Measurements from ENCODE around the gene GULP1.
"Not testable (repeated sequence)": the region's sequence is repeated elsewhere in the genome, so short reads cannot be mapped to it uniquely, and the experiment has no call there.

The GULP1 gene

GRCh38 chr2:188278388-188279092 lies 13.1 kb upstream of the GULP1 start:
- H3K4me3 ChIP-seq (ENCODE audit: low read length): no peak overlapping the region
- no peak for TF ChIP-seq CTCF (conservative IDR thresholded peaks at IDR 0.05; ENCODE audit: low read depth, low read length)
- no peak for DNase-seq (ENCODE audit: low read depth)

DNA sequence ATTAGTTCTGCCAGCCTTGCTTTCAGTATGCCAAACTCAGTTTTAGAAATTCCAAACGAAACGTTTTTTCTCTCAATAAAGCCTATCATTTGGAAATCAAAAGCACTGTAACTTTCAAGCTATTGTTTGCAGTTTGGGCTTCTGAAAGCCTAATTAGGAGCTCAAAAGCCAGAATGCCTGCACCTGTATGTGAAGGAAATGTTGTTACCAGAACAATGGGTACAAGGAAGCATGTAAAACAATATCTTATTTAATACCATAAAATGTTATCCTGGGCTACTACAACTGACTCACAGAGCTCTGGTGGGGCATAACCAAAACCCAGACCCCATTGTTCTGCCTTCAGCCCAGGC lies 12.6 kb upstream of the GULP1 start:
- no peak for TF ChIP-seq CTCF (conservative IDR thresholded peaks at IDR 0.05; ENCODE audit: low read depth, low read length)
- no peak for DNase-seq (ENCODE audit: low read depth)
- H3K4me3 ChIP-seq (ENCODE audit: low read length): no peak overlapping the region

DNA sequence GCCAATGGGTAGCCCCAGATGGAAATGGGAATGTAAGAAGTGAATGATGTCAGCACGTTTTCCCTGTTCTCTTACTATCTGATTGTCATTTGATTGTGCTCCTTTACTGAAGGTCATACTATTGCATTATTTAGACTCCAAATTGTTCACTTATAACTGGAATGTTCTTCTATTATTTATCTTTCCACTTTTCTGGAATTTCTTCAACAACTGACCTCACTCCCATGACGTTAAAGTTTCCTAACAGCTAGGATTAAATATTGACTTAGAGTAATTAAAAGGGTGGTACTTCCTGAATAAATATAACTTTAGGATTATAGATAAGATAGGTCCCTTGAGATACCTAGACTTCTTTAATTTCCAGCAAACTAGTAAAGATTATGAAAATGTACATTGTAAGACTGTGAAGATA lies 10.9 kb upstream of the GULP1 start:
- TF ChIP-seq CTCF (conservative IDR thresholded peaks at IDR 0.05; ENCODE audit: low read depth, low read length): no peak
- DNase-seq (ENCODE audit: low read depth): no peak
- no peak overlapping the region for H3K4me3 ChIP-seq (ENCODE audit: low read length)

DNA sequence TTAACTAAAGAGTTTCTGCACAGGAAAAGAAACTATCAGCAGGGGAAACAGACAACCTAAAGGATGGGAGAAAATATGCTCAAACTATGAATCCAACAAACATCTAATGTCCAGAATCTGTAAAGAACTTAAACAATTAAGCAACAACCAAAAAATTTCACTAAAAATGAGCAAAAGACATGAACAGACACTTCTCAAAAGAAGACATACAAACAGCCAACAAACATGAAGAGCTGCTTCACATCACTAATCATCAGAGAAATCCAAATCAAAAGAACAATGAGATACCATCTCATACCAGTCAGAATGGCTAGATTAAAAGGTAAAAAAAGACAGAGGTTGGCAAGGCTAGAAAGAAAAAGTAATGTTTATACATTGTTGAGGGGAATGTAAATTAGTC lies 8.8 kb upstream of the GULP1 start:
- no peak overlapping the region for H3K4me3 ChIP-seq (ENCODE audit: low read length)
- TF ChIP-seq CTCF (conservative IDR thresholded peaks at IDR 0.05; ENCODE audit: low read depth, low read length): no peak
- DNase-seq (ENCODE audit: low read depth): no peak

- H3K4me3 ChIP-seq (ENCODE audit: low read length); DNase-seq (ENCODE audit: low read depth): not testable (repeated sequence)
Measured at GRCh38 chr2:188284251-188284650, 7.4 kb upstream of the GULP1 start.

DNA sequence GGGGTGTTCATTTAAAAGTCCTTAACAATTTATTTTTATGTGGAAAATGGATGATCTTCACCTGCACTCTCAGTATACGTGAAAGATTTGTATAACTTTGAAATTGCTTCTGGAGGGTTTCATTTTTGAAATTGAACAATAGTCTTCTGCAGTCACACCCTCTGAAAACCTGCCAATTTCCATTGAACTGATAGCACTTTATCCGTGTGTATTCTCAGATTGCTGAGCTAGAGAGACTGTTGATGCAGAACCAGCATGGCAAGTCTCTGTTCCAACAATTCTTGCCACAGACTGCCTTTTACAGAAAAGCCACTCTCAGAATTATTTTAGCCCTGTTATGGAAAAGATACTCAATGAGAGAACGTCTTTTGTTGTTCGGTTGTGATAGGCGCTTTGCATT lies 6.6 kb upstream of the GULP1 start:
- no peak for TF ChIP-seq CTCF (conservative IDR thresholded peaks at IDR 0.05; ENCODE audit: low read depth, low read length)
- no peak for DNase-seq (ENCODE audit: low read depth)

DNA sequence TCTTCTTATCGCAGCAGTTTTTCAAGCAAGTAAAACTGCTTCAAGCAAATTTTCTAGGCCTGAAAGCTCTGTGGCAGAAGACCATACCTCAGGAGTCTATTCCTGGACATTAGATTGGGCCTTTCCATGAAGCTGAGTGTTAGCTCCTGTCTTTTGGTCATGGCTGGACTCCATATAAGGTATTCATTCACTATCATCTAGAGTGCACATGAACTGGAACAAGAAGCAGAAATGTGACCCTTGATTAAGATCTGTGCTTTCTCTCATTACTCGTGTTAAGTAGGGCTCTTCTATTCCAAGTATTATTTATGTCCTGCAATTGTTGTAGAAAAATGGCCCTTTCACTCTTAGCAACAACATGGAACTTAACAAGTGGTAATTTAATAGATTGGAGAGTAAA lies 5.9 kb upstream of the GULP1 start:
- no peak overlapping the region for H3K4me3 ChIP-seq (ENCODE audit: low read length)
- no peak for DNase-seq (ENCODE audit: low read depth)
- TF ChIP-seq CTCF (conservative IDR thresholded peaks at IDR 0.05; ENCODE audit: low read depth, low read length): no peak

More for the DNA sequence above, 6.6 kb upstream of the GULP1 start:
- no peak overlapping the region for H3K4me3 ChIP-seq (ENCODE audit: low read length)
